Choroid plexus epithelial cell (primary cell): ENCODE data around the gene RASAL2.
A peak's percentile ranks its signal among the peaks of the same experiment; 100 is the strongest.
"Not testable (repeated sequence)": the region's sequence is repeated elsewhere in the genome, so short reads cannot be mapped to it uniquely, and the experiment has no call there.

Experiments
- DNase-seq: peaks from one replicate; pipeline ENCODE4 v3.0.0-alpha.2; 2010; ENCODE audit warnings: low read depth
- H3K4me3 ChIP-seq: 2 replicates; pipeline ENCODE4 v1.5.1; 2011; ENCODE audit warnings: low read depth, mild to moderate bottlenecking, control low read depth, low read length, moderate library complexity
- CTCF ChIP-seq: conservative IDR thresholded peaks from 2 replicates; pipeline ENCODE4 v1.5.1; 2011; ENCODE audit warnings: low read depth, mild to moderate bottlenecking, control low read depth, inconsistent platforms, low read length, moderate library complexity

The RASAL2 gene

GRCh38 chr1:178118524-178118923 lies 24.6 kb downstream of the RASAL2 start:
- DNase-seq = no peak

DNA sequence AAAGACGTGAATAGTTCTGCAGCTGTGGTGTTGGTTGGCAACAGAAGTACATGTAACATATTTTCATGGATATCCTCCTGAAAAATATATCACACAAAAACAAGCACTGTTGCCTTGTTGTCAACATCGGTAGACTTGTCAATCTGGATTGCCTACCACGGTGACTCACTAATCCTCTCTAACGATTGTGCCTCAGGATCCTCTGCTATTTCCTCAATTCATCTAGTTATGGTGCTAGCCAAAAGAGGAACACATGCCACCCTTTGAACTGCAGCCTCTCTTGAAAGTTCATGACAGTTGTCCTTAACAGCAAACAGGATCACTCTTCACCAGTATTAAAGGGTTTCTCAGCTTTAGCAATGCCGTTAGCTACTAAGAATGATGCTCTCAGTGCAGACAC lies 25.7 kb downstream of the RASAL2 start:
- no peak for DNase-seq
- H3K4me3 ChIP-seq = no peak overlapping the region
- no peak for TF ChIP-seq CTCF

More at GRCh38 chr1:178118524-178118923, 24.6 kb downstream of the RASAL2 start:
- H3K4me3 ChIP-seq = no peak overlapping the region
- TF ChIP-seq CTCF = no peak

GRCh38 chr1:178120088-178120487 lies 26.2 kb downstream of the RASAL2 start:
- no peak overlapping the region for H3K4me3 ChIP-seq
- no peak for TF ChIP-seq CTCF
- peak; percentile 70 for DNase-seq

- DNase-seq, H3K4me3 ChIP-seq: not testable (repeated sequence)
Observed at GRCh38 chr1:178120520-178121052, 26.7 kb downstream of the RASAL2 start.

GRCh38 chr1:178121883-178122282 lies 28.0 kb downstream of the RASAL2 start:
- no peak for DNase-seq
- H3K4me3 ChIP-seq = no peak overlapping the region
- no peak for TF ChIP-seq CTCF

DNA sequence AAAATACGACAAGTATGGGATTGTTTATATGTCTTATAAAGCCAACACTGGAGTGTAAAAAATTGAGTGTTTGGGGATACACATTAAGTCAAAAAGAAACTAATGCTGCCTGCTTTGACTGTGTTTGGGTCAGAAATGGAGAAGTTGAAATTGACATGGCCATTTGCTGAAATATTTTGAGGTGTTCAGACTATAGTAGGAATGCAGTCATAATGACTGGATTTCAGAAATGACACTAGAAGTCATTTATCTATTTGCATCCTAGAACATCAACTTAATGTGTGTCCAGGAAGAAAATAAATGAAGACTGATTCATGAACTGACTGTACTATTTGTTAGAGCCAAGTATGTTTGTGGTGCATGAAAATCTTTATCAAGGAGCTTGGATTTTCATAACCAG lies 28.4 kb downstream of the RASAL2 start:
- no peak for TF ChIP-seq CTCF
- no peak overlapping the region for H3K4me3 ChIP-seq
- DNase-seq = no peak

DNA sequence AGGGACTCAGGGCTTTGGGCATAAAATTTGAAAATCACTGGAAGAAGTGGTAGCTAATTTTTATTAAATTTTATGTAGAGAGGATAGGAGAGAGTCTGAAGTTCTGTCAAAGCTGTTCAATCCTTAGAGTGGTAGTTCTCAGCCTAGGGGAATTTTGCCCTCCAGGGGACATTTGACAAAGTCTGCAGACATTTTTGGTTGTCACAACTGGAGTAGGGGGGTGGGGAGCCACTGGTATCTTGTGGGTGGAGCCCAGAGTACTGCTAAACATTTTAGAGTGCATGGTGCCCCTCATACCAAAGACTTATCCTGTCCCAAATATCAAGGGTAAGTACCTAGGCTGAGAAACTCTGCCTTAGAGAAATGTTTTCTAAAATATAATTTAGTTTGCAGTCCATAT lies 30.2 kb downstream of the RASAL2 start:
- H3K4me3 ChIP-seq = no peak overlapping the region
- no peak for TF ChIP-seq CTCF
- DNase-seq = no peak
